DND-41 (cell line): ENCODE results near the gene MX1.

Source experiments
- ATAC-seq: fragments of 200-7000 bp; cut with Tn5 transposase; 3 replicates; pipeline ENCODE4 v1.9.1; 2021; ENCODE audit warnings: low read depth; ENCODE audit not compliant: insufficient read depth
- DNase-seq: peaks from one replicate; pipeline ENCODE4 v3.0.0-alpha.2; 2020
- H2AFZ ChIP-seq: 2 replicates; pipeline ENCODE4 v1.6.0; 2012; ENCODE audit warnings: low read depth, low read length
- H3K27ac ChIP-seq: 2 replicates; pipeline ENCODE4 v1.5.1; 2012; ENCODE audit warnings: low read length, inconsistent platforms
- H3K27me3 ChIP-seq: fragments of 200-600 bp; sonication (generic); 2 replicates; pipeline ENCODE4 v1.6.0; 2012; ENCODE audit warnings: low read length, mild to moderate bottlenecking, inconsistent platforms; ENCODE audit not compliant: insufficient read depth, poor library complexity
- H3K36me3 ChIP-seq: 2 replicates; pipeline ENCODE4 v1.5.1; 2012; ENCODE audit warnings: low read length, inconsistent platforms; ENCODE audit not compliant: insufficient read depth
- H3K4me1 ChIP-seq: 2 replicates; pipeline ENCODE4 v1.5.1; 2012; ENCODE audit warnings: mild to moderate bottlenecking, low read length; ENCODE audit not compliant: insufficient read depth
- H3K4me2 ChIP-seq: 2 replicates; pipeline ENCODE4 v1.6.0; 2012; ENCODE audit warnings: mild to moderate bottlenecking, moderate library complexity, low read length, inconsistent platforms; ENCODE audit not compliant: insufficient read depth
- H3K4me3 ChIP-seq, 2 experiments: fragments of 200-600 bp in 1 of 2; shearing (Covaris generic) in 1 of 2; 2 replicates each; pipeline ENCODE4 v1.5.1; 2012 to 2016; ENCODE audit warnings: inconsistent platforms in 2 of 2, low read length in 2 of 2, mild to moderate bottlenecking in 2 of 2, low read depth in 1 of 2, moderate library complexity in 1 of 2
- H3K79me2 ChIP-seq: 2 replicates; pipeline ENCODE4 v1.6.0; 2012; ENCODE audit warnings: low read length, inconsistent platforms; ENCODE audit not compliant: insufficient read depth
- H3K9ac ChIP-seq: 2 replicates; pipeline ENCODE4 v1.6.0; 2012; ENCODE audit warnings: low read depth, mild to moderate bottlenecking, inconsistent platforms, low read length, moderate library complexity
- H3K9me3 ChIP-seq: 2 replicates; pipeline ENCODE4 v1.5.1; 2012; ENCODE audit warnings: low read length, moderate library complexity, mild to moderate bottlenecking, inconsistent platforms; ENCODE audit not compliant: insufficient read depth, severe bottlenecking
- H4K20me1 ChIP-seq: 2 replicates; pipeline ENCODE4 v1.6.0; 2012; ENCODE audit warnings: low read length; ENCODE audit not compliant: insufficient read depth
- CTCF ChIP-seq: IDR thresholded peaks from 2 replicates; pipeline ENCODE4 v1.5.1; 2012; ENCODE audit warnings: borderline replicate concordance, low read length, moderate library complexity, mild to moderate bottlenecking; ENCODE audit not compliant: poor library complexity, severe bottlenecking; ENCODE audit errors: extremely low read depth
- EZH2 ChIP-seq: IDR thresholded peaks from 3 replicates; pipeline ENCODE4 v1.6.1; 2012; ENCODE audit warnings: borderline replicate concordance, low read depth, mild to moderate bottlenecking, moderate library complexity, low read length, inconsistent platforms; ENCODE audit not compliant: severe bottlenecking

Gene MX1

GRCh38 chr21:41504030-41504429 lies 78.0 kb downstream of the MX1 start:
- no peaks in the 10 kb centered on the region for H3K27me3 ChIP-seq
- H3K9me3 ChIP-seq: no peaks in the 10 kb centered on the region
- H3K36me3 ChIP-seq: no peaks in the 10 kb centered on the region
- H2AFZ ChIP-seq: no peak overlapping the region
- no peaks in the 10 kb centered on the region for H3K79me2 ChIP-seq
- peaks cover 5% of the 10 kb centered on the region; the same call in 1 of the 2 replicates for H3K4me1 ChIP-seq
- DNase-seq (peak; percentile 22), ATAC-seq (peak; percentile 69)
- H3K27ac ChIP-seq: no peak overlapping the region
- no peak overlapping the region for H3K4me2 ChIP-seq
- TF ChIP-seq CTCF (no peak), EZH2 (no peak)
- no peak overlapping the region for H3K4me3 ChIP-seq
- H4K20me1 ChIP-seq: no peaks in the 10 kb centered on the region
- no peak overlapping the region for H3K9ac ChIP-seq

DNA sequence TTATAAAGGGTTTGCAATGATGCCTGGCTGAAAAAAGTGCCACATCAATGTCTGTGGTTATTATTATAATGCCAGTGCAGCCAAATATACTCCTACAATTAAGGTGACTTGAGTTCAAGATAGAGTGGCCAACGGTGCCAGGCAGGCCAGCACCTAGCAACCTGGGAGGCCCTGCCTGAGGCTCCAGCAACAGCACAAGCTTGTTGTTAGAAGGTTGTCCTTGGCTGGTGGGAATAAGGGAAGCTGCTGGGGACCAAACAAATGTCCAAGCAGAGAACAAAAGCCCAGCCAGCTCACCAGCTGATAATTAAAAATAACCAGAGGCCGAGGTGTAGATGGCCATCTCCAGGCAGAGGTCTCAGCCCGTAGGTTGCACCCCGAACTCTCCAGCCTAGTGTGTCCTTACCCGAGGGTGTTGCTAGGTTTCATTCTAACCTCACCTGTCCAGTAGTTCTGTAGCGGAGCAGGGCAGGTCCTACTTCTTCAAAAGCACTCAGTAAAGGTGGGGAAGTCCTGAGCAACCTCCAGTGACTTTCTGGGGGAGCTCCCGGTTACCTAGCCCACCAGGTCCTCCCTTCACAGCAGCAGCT lies 80.1 kb downstream of the MX1 start:
- no peak for ATAC-seq
- H3K79me2 ChIP-seq: no peaks in the 10 kb centered on the region
- H3K9ac ChIP-seq: no peak overlapping the region
- no peaks in the 10 kb centered on the region for H3K36me3 ChIP-seq
- no peak overlapping the region for H3K27ac ChIP-seq
- H3K9me3 ChIP-seq: no peaks in the 10 kb centered on the region
- H4K20me1 ChIP-seq: no peaks in the 10 kb centered on the region
- no peak for DNase-seq
- H3K4me2 ChIP-seq: no peak overlapping the region
- TF ChIP-seq CTCF (no peak), EZH2 (no peak)
- no peak overlapping the region for H2AFZ ChIP-seq
- no peak overlapping the region for H3K4me3 ChIP-seq
- no peaks in the 10 kb centered on the region for H3K27me3 ChIP-seq
- H3K4me1 ChIP-seq: peaks cover 5% of the 10 kb centered on the region; the same call in 1 of the 2 replicates

DNA sequence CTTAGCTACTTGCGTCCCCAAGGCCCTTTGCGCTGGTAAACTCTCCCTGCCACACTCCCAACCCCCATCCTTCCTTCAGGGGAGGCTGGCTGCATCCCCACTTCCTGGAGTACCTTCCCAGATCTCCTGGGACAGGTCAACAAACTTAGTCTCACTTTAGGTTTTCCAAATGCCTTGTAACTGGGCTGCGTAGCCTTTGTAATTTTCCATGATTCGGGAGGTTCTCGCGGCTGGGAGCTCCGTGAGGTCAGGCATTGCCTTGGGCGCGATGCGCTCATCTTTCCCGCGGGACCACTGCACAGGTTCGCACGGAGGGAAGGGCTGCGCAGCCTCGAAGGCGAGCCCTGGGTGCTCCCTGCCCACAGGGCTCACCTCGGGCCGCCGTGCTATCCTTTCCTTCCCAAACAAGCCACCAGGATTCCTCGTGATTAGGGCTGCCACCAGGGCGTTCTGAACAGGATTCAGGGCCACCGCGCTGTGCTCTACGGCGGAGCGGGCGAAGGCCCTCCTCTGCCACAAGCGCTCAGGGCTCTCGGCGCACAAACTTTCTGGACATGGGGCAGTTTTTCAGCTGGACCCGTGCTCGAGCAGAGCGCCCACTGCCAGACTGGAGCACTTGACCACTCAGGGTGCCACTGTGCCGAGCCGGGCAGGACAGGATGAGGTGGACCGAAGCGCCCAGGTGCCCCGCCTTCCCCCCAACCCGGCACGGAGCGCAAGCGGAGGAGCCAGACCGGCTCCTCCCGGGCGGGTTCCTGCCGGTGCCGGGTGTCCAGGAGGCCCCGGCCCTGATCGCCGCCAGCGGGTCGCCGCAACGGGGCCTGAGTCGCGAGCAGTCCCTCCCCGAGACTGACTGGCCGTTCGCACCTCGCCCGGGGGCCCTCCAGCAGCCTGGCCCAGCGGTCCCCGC lies 80.8 kb downstream of the MX1 start:
- H3K79me2 ChIP-seq: no peaks in the 10 kb centered on the region
- no peaks in the 10 kb centered on the region for H3K27me3 ChIP-seq
- H3K9ac ChIP-seq: no peak overlapping the region
- no peak overlapping the region for H2AFZ ChIP-seq
- no peaks in the 10 kb centered on the region for H3K9me3 ChIP-seq
- no peak overlapping the region for H3K4me2 ChIP-seq
- no peaks in the 10 kb centered on the region for H4K20me1 ChIP-seq
- H3K27ac ChIP-seq: no peak overlapping the region
- ATAC-seq (no peak), DNase-seq (no peak)
- no peak overlapping the region for H3K4me3 ChIP-seq
- TF ChIP-seq EZH2 (no peak), CTCF (no peak)
- peaks cover 5% of the 10 kb centered on the region; the same call in 1 of the 2 replicates for H3K4me1 ChIP-seq
- H3K36me3 ChIP-seq: no peaks in the 10 kb centered on the region
